ENCODE results near the gene PRR5L. TPM values are rescaled to one million over a fixed set of nuclear protein-coding genes. Genes with fewer than 3 reads are reported as not detected.

PRR5L gene
- total RNA-seq, 1 donor from 2014 or later, result 8.1 TPM

Other genes with a start within 250 kb of the PRR5L start
- 51.3 and 53.6 TPM in 2 replicates for gene COMMD9, start 6.9 kb upstream of the PRR5L start, total RNA-seq
- gene TRAF6, start 214.0 kb downstream of the PRR5L start, total RNA-seq, result 11.8 and 12.2 TPM in 2 replicates

Data from T-helper 2 cell treated with Interferon-gamma antibody and Interleukin-4, amounts not matched to agents 100 ng/mL and 5 ng/mL, for 36 hours (primary cell).